HG02973 (cell line): ENCODE results near the gene SHISA7.
A peak's percentile ranks its signal among the peaks of the same experiment; 100 is the strongest.
"Not testable (repeated sequence)": the region's sequence is repeated elsewhere in the genome, so short reads cannot be mapped to it uniquely, and the experiment has no call there.

Source experiments
- ATAC-seq: cut with Tn5 transposase; IDR thresholded peaks from one replicate; pipeline ENCODE4 v1.9.1; 2021; ENCODE audit warnings: moderate library complexity; ENCODE audit not compliant: unreplicated experiment

Gene SHISA7

DNA sequence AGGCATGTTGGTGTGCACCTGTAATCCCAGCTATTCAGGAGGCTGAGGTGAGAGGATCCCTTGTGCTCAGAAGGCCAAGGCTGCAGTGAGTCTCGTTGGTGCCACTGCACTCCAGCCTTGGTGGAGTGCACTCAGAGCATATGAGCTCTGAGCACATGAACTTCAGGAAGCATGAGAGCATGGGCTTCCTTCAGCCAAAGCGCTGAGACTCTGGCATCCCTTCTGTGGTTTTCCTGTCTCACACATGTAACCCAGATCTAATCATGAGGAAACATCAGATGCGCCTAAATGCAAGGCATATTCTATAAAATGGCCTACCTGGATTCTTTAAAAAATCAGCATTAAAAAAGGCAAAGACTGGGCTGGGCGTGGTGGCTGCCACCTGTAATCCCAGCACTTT, 21.8 kb downstream of the SHISA7 start:
- ATAC-seq = not testable (repeated sequence)

DNA sequence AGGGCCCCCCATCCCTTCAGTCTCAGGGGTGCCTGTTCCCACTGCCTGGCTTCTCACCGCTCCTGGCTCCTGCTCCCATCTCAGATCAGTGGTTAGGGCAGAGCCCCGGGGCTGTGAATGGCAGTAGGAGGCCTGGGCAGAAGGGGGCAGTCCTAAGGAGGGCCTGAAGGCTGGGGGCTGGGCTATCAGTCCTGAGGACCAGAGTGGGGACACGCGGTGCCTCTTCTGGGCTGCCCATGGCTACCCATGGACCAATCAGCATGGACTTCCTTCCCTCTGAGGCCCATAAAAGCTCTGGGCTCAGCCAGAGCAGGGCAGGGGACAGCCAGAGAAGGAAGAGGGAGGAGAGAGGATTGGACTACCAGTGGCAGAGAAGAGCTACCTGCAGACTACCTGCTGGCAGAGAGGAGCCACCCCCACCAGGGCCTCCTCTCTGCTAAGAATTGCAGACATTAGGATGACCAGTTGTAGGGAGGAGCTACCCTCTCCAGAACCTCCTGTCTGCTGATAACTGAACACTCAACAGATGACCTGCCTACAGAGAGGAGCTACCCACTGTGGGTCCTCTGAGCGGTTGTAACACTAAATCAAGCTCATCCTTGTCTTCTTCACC, 23.4 kb downstream of the SHISA7 start:
- no peak for ATAC-seq

GRCh38 chr19:55419103-55419502, 24.0 kb downstream of the SHISA7 start:
- ATAC-seq = no peak

DNA sequence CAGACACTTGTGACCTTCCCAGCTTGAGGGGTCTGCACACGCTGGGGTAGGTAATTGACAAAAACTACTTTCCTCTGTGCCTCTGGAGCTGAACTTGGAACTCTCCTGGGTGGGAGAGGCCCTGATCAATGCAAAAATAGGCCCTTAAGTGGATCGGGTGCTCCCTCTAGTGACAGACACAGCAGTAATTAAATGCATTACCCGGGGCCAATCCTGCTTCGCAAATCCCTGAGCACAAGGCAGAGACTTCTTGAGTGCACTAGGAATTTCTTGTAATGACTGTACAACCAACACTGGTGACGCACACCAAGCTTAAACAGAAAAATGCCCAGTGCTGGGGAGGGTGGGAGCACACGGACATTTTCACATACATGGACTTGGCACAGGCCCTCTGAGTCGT, 24.9 kb downstream of the SHISA7 start:
- no peak for ATAC-seq

DNA sequence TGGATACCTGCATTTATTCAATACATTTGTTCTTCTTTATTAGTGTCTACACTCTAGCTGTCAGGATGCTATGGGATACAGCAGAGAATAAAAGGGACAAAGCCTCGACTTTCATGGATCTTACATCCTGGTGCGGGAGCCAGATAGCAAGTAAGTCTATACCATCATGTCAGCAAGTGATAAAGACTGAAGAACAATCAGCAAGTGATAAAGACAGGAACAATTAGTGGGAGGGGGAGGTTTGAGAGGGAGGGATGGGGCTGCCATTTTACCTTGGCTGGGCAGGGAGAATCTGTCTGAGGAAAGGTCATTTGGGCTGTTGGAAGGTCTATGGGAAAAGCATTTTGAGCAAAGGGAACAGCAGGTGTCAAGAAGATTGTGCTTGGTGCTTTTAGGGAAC, 32.9 kb downstream of the SHISA7 start:
- no peak for ATAC-seq

GRCh38 chr19:55409179-55409578, 33.9 kb downstream of the SHISA7 start:
- not testable (repeated sequence) for ATAC-seq

GRCh38 chr19:55408533-55408872, 34.6 kb downstream of the SHISA7 start:
- no peak for ATAC-seq

- ATAC-seq = peak; percentile 79
Observed at GRCh38 chr19:55407800-55408532, 35.1 kb downstream of the SHISA7 start.

- peak; percentile 63 for ATAC-seq
Observed at GRCh38 chr19:55407550-55407799, 35.6 kb downstream of the SHISA7 start, which contains the start of gene UBE2S. UBE2S (minus strand) TSS chr19:55407788; CDS start chr19:55407589, 199 bp downstream.

GRCh38 chr19:55406826-55407549, 36.1 kb downstream of the SHISA7 start:
- no peak for ATAC-seq

- no peak for ATAC-seq
Observed at GRCh38 chr19:55406091-55406825, 36.8 kb downstream of the SHISA7 start.

DNA sequence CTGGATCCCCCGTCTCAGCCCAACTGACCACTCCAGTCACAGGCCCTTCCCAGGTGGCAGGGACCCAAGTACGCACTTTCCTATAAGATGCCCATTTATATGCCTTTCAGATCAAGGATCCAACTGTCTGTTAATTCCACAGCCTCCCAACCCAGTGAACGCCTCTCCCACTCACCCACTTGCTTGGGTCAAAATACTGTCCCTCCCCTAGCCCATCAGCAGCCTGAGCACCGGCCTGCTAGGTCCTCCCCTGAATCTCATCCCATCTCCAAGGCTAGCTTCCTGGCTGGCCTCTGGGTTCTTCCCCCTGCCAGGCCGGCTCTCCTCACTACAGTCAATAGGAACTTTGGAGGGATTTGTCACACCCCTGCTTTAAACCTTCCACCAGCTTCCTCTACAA, 37.5 kb downstream of the SHISA7 start:
- ATAC-seq = no peak

DNA sequence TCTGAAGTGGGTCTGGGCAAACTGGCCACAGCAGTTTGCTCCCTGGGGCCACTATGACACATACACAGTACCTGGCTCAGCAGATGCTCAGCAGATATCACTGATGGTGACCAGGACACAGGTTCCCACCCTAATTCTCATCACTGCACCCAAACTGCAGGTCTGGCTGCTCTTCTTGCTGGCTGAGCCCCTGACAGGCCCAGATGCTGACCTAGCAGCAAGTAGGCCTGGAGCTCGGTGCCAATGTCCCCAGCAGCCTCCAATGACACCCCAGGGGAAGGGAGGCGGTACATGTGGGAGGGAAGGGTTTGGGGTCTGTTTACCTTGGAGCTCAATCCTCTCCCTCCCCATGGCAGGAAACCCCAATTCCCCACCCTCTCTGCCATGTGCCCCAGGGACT, 40.6 kb downstream of the SHISA7 start:
- ATAC-seq = no peak

GRCh38 chr19:55401390-55401789, 41.7 kb downstream of the SHISA7 start:
- not testable (repeated sequence) for ATAC-seq

GRCh38 chr19:55400281-55401087, 42.6 kb downstream of the SHISA7 start:
- no peak for ATAC-seq

GRCh38 chr19:55398200-55398925, 44.7 kb downstream of the SHISA7 start:
- ATAC-seq = no peak

GRCh38 chr19:55392820-55393761, 50.0 kb downstream of the SHISA7 start:
- no peak for ATAC-seq

DNA sequence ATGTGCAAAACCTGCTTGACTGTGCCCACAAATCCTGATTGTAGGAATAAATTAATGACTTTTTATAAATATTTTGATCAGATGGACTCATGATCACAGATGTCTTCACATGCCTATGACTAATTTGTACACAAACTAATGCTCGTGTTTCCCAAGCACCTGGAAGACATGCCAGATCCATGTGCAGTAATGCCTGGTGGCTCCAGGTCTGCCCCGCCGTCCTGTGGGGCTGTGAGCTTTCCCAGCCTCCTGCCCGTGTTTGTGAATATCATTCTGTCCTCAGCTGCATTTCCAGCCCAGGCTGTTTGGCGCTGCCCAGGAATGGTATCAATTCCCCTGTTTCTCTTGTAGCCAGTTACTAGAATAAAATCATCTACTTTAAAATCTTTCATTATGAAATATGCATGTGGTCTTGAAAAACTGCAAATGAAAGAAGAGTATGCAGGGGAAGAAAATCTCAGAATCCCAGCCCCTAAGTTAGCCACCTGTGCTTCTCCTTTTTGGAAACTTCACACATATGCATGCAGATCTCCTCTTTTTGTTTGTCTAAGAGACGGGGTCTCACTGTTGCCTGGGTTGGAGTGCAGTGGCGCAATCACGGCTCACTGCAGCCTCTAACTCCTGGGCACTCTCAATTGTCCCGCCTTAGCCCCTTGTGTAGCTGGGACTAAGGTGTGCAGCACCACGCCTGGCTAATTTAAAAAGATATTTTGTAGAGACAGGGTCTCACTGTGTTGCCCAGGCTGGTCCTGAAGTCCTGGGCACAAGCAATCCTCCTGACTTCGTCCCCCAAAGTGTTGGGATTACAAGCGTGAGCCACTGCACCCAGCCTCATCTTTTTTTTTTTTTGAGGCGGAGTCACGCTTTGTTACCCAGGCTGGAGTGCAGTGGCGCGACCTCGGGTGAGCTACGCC, 51.1 kb downstream of the SHISA7 start:
- no peak for ATAC-seq
